DND-41 (cell line): Measurements from ENCODE around the gene JAKMIP2.

Experiments
- EZH2 ChIP-seq: IDR thresholded peaks from 3 replicates; pipeline ENCODE4 v1.6.1; 2012; ENCODE audit warnings: borderline replicate concordance, low read depth, mild to moderate bottlenecking, moderate library complexity, low read length, inconsistent platforms; ENCODE audit not compliant: severe bottlenecking
- TF ChIP-seq, protein P1 (sequence below): IDR thresholded peaks from 2 replicates; pipeline ENCODE4 v1.5.1; 2012; ENCODE audit warnings: borderline replicate concordance, low read length, moderate library complexity, mild to moderate bottlenecking; ENCODE audit not compliant: poor library complexity, severe bottlenecking; ENCODE audit errors: extremely low read depth

DNA sequence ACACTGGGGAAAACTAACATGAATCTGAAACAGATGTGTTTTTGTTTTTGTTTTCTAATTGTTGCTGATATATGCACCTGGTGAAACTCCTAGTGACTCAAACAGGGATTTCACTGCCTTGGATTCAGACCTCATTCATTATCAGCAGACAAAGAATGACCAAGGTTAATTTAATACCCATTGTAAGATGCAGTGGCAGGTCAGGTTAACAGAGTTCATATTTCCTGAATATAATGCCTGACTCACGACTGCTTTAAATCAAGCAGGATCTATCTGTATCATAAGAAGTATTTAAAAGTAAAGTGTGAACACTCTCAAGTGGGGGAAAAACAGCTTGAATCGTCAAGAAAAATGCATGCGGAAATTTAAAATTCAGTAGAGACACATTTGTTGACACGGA, 5.5 kb downstream of the JAKMIP2 start:
- TF ChIP-seq, protein P1, sequence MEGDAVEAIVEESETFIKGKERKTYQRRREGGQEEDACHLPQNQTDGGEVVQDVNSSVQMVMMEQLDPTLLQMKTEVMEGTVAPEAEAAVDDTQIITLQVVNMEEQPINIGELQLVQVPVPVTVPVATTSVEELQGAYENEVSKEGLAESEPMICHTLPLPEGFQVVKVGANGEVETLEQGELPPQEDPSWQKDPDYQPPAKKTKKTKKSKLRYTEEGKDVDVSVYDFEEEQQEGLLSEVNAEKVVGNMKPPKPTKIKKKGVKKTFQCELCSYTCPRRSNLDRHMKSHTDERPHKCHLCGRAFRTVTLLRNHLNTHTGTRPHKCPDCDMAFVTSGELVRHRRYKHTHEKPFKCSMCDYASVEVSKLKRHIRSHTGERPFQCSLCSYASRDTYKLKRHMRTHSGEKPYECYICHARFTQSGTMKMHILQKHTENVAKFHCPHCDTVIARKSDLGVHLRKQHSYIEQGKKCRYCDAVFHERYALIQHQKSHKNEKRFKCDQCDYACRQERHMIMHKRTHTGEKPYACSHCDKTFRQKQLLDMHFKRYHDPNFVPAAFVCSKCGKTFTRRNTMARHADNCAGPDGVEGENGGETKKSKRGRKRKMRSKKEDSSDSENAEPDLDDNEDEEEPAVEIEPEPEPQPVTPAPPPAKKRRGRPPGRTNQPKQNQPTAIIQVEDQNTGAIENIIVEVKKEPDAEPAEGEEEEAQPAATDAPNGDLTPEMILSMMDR = no peak
- no peak for TF ChIP-seq EZH2
